Panc1 (cell line): ENCODE results near the gene BCL10. TPM values are rescaled to one million over a fixed set of nuclear protein-coding genes. Genes with fewer than 3 reads are reported as not detected.

ENCODE experiments used
- ATAC-seq: fragments of 200-7000 bp; cut with Tn5 transposase; 2 replicates; pipeline ENCODE4 v1.9.1; 2020; ENCODE audit warnings: mild to moderate bottlenecking, moderate library complexity
- BruUV-seq: library from RNA; stranded (reverse); fragments of 400-500 nt; replicated peaks from 2 replicates; lab custom pipeline; 2021; lab: Mats Ljungman, UMichigan
- CTCF ChIA-PET: fragments of 300-600 bp; sonication (Branson Sonifier 250); formaldehyde crosslinking; loops from one replicate; lab custom pipeline; 2022; ENCODE audit warnings: antibody characterized with exemption; lab: Charles Lee
- POLR2A ChIA-PET: fragments of 300-600 bp; sonication (Branson Sonifier 250); formaldehyde crosslinking; loops from one replicate; lab custom pipeline; 2022; ENCODE audit warnings: antibody characterized with exemption; lab: Charles Lee
- DNase-seq: peaks from one replicate; pipeline ENCODE4 v3.0.0-alpha.2; 2010; ENCODE audit warnings: low read depth, low spot score
- H3K27ac ChIP-seq: 2 replicates; pipeline ENCODE4 v1.5.1; 2011; ENCODE audit warnings: mild to moderate bottlenecking, low read length, inconsistent platforms
- H3K27me3 ChIP-seq: fragments of 200-500 bp; sonication (Bioruptor generic); 2 replicates; pipeline ENCODE4 v1.6.0; 2014; ENCODE audit warnings: low read length, inconsistent platforms; ENCODE audit not compliant: control insufficient read depth, insufficient read depth
- H3K36me3 ChIP-seq: fragments of 200-500 bp; sonication (Bioruptor generic); 2 replicates; pipeline ENCODE4 v1.5.1; 2014; ENCODE audit warnings: inconsistent platforms, mild to moderate bottlenecking, low read length, moderate library complexity; ENCODE audit not compliant: control insufficient read depth, insufficient read depth
- H3K4me1 ChIP-seq: 2 replicates; pipeline ENCODE4 v1.5.1; 2011; ENCODE audit warnings: inconsistent platforms, mild to moderate bottlenecking, low read length, moderate library complexity; ENCODE audit not compliant: control insufficient read depth, insufficient read depth
- H3K4me3 ChIP-seq, 2 experiments: 2 replicates each; pipeline ENCODE4 v1.5.1; 2011 to 2012; ENCODE audit warnings: low read depth in 2 of 2, low read length in 2 of 2, mild to moderate bottlenecking in 2 of 2, inconsistent platforms in 1 of 2, moderate library complexity in 1 of 2
- H3K9me3 ChIP-seq: fragments of 200-500 bp; sonication (Bioruptor generic); 2 replicates; pipeline ENCODE4 v1.5.1; 2014; ENCODE audit warnings: low read depth, mild to moderate bottlenecking, inconsistent platforms, low read length, moderate library complexity; ENCODE audit not compliant: control insufficient read depth, insufficient read depth
- CTCF ChIP-seq: fragments of 450-650 bp; IDR thresholded peaks from 2 replicates; pipeline ENCODE4 v1.5.1; 2017; ENCODE audit warnings: mild to moderate bottlenecking
- POLR2AphosphoS5 ChIP-seq: IDR thresholded peaks from 2 replicates; pipeline ENCODE4 v1.6.1; 2012; ENCODE audit warnings: mild to moderate bottlenecking, low read depth, low read length, moderate library complexity
- REST ChIP-seq, 2 experiments: IDR thresholded peaks; 2 replicates each; pipeline ENCODE4 v1.6.1; 2011 to 2012; ENCODE audit warnings: low read depth in 2 of 2, control low read depth in 1 of 2, low read length in 1 of 2, mild to moderate bottlenecking in 1 of 2, moderate library complexity in 1 of 2; ENCODE audit not compliant: insufficient read depth in 1 of 2
- SIN3A ChIP-seq: IDR thresholded peaks from 2 replicates; pipeline ENCODE4 v1.6.1; 2012; ENCODE audit warnings: low read depth, mild to moderate bottlenecking, low read length, moderate library complexity, borderline replicate concordance; ENCODE audit not compliant: insufficient read depth
- TCF7L2 ChIP-seq: IDR thresholded peaks from 2 replicates; pipeline ENCODE4 v1.6.1; 2011; ENCODE audit warnings: mild to moderate bottlenecking, low read depth, low read length, inconsistent platforms
- in situ Hi-C: cut with HindIII; loops from 2 replicates; pipeline ENCODE4 v1.10.0; 2016; ENCODE audit warnings: low sequenced_read_pairs, low pct_unique_long_range_greater_than_20kb
- intact Hi-C: fragments of 100-400 bp; cut with micrococcal nuclease; formaldehyde crosslinking; loops from one replicate; pipeline ENCODE4 v1.10.0; 2022; ENCODE audit not compliant: unreplicated experiment
- total RNA-seq: library from RNA; stranded (reverse); gene quantifications from one replicate; pipeline ENCODE4 v1.2.1, GENCODE V29; 2021; ENCODE audit not compliant: unreplicated experiment

BCL10 gene
- total RNA-seq, 1 experiment from 2014 or later: 69.9 TPM

GRCh38 chr1:85279458-85280080 lies 3.1 kb upstream of the BCL10 start:
- ATAC-seq (no peak), DNase-seq (no peak)
- intact Hi-C loops: no loop called here
- ChIA-PET POLR2A (no interaction called here), CTCF (no interaction called here)
- Histone ChIP-seq H3K27ac (peak overlapping the region; percentile 84), H3K9me3 (no peaks in the 10 kb centered on the region), H3K27me3 (no peaks in the 10 kb centered on the region), H3K4me1 (peaks cover 33% of the 10 kb centered on the region), H3K4me3 (peak overlapping the region in 1 of 2 experiments; percentile 29; a peak in 2 of 4 replicates), H3K36me3 (peaks cover 4% of the 10 kb centered on the region; the same call in 1 of the 2 replicates)
- 0 out of 2 replicates have a peak, but pooled peaks have one; percentile 22 for TF ChIP-seq SIN3A
- 0 out of 2 replicates have a peak, but pooled peaks have one; percentile 24 for TF ChIP-seq POLR2AphosphoS5
- no peak for TF ChIP-seq TCF7L2
- TF ChIP-seq REST (IDR thresholded peaks at IDR 0.05; ENCODE audit: insufficient read depth in 1 of 2, low read depth in 2 of 2, low read length in 1 of 2): no peak
- TF ChIP-seq CTCF: no peak
- BruUV-seq: no TSS peak
- in situ Hi-C loops: no loop called here

- ChIA-PET CTCF (interaction anchor here (0.6 kb wide), 1 partner anchor 512 kb away, joined by 5 read pairs; no protein-coding TSS in a partner anchor), POLR2A (interaction anchor here (3.1 kb wide), 1 partner anchor 19 kb away, joined by 16 read pairs; no protein-coding TSS in a partner anchor)
- DNase-seq (peak; percentile 99), ATAC-seq (peak; percentile 37)
- peaks cover 40% of the 10 kb centered on the region for H3K4me1 ChIP-seq
- peak overlapping the region; percentile 84 for H3K27ac ChIP-seq
- no peaks in the 10 kb centered on the region for H3K9me3 ChIP-seq
- in situ Hi-C loops: no loop called here
- BruUV-seq: no TSS peak
- 0 out of 2 replicates have a peak, but pooled peaks have one; percentile 36 for TF ChIP-seq SIN3A
- TF ChIP-seq REST (IDR thresholded peaks at IDR 0.05; ENCODE audit: insufficient read depth in 1 of 2, low read depth in 2 of 2, low read length in 1 of 2): no peak
- TF ChIP-seq CTCF: no peak
- H3K27me3 ChIP-seq: no peaks in the 10 kb centered on the region
- intact Hi-C loops: no loop called here
- H3K4me3 ChIP-seq: peak overlapping the region; percentile 1 to 29; a peak in 2 of 4 replicates
- H3K36me3 ChIP-seq: peaks cover 6% of the 10 kb centered on the region; the same call in 1 of the 2 replicates
Observed at GRCh38 chr1:85278853-85279314, 2.5 kb upstream of the BCL10 start.
